Transverse colon (tissue), 4 donors: Measurements from ENCODE around the gene FAM98C. TPM values are rescaled to one million over a fixed set of nuclear protein-coding genes. Genes with fewer than 3 reads are reported as not detected.

ENCODE experiments used
- DNase-seq: peaks from one replicate; pipeline ENCODE4 v3.0.0-alpha.2; 2019
- H3K27ac ChIP-seq, 4 donors: fragments of 200-600 bp; sonication (generic); 2 replicates each; pipeline ENCODE4 v1.5.1; 2016 to 2018; ENCODE audit warnings: inconsistent platforms in 4 of 4
- H3K27me3 ChIP-seq: fragments of 200-600 bp; sonication (generic); 2 replicates; pipeline ENCODE4 v1.5.1; 2017; ENCODE audit warnings: inconsistent platforms
- H3K36me3 ChIP-seq, 4 donors: fragments of 200-600 bp; sonication (generic); 2 replicates each; pipeline ENCODE4 v1.5.1; 2017 to 2019; ENCODE audit warnings: inconsistent platforms in 4 of 4
- H3K4me1 ChIP-seq, 4 donors: fragments of 200-600 bp; sonication (generic); 2 replicates each; pipeline ENCODE4 v1.5.1; 2017 to 2020; ENCODE audit warnings: inconsistent platforms in 4 of 4
- H3K4me3 ChIP-seq, 4 donors: fragments of 200-600 bp; sonication (generic); 1 replicate in 1 of 4; 2 replicates in 3 of 4; pipeline versions ENCODE4 v1.5.1 to v1.6.1; 2017 to 2019; ENCODE audit warnings: inconsistent platforms in 4 of 4
- H3K9me3 ChIP-seq, 2 donors: fragments of 200-600 bp; sonication (generic); 2 replicates each; pipeline ENCODE4 v1.5.1; 2017 to 2019; ENCODE audit warnings: inconsistent platforms in 2 of 2
- CTCF ChIP-seq, 5 experiments: fragments of 200-600 bp in 3 of 5; fragments of 450-650 bp in 2 of 5; sonication (generic) in 3 of 5; IDR thresholded peaks; 1 replicate in 2 of 5; 2 replicates in 3 of 5; pipeline ENCODE4 v1.5.1; 2016 to 2017; ENCODE audit warnings: antibody characterized with exemption in 5 of 5, inconsistent platforms in 3 of 5, mild to moderate bottlenecking in 2 of 5, moderate library complexity in 1 of 5
- EP300 ChIP-seq: sonication (generic); formaldehyde crosslinking; IDR thresholded peaks from one replicate; pipeline ENCODE4 v1.6.1; 2017; ENCODE audit warnings: antibody characterized with exemption, low read depth
- POLR2A ChIP-seq: fragments of 450-650 bp; IDR thresholded peaks from one replicate; pipeline ENCODE4 v1.6.1; 2016; ENCODE audit warnings: antibody characterized with exemption, mild to moderate bottlenecking, moderate library complexity
- POLR2AphosphoS5 ChIP-seq, 3 donors: sonication (generic); formaldehyde crosslinking; IDR thresholded peaks; one replicate each; pipeline ENCODE4 v1.6.1; 2016; ENCODE audit warnings: antibody characterized with exemption in 3 of 3
- WGBS, 2 donors: methylation state at CpG; one replicate each; pipeline ENCODE4 v1.1.5; 2018; ENCODE audit warnings: low coverage in 1 of 2; 5-methylcytosine and 5-hydroxymethylcytosine counted together
- in situ Hi-C, 4 donors: fragments of 200-750 bp; cut with MboI; loops; one replicate each; pipeline versions ENCODE4 v1.15.0 to v1.15.1; 2017; ENCODE audit warnings: low sequenced_read_pairs in 3 of 4, low pct_ligation_motif_present in 1 of 4, low pct_unique_long_range_greater_than_20kb in 1 of 4
- intact Hi-C: fragments of 100-400 bp; cut with DNase I; formaldehyde crosslinking; loops from one replicate; pipeline ENCODE4 v1.15.1; 2023; ENCODE audit warnings: low total_unique reads
- total RNA-seq, 4 donors: library from RNA; depleted of rRNA; stranded (reverse); fragments of >200 nt; gene quantifications; one replicate each; pipeline ENCODE4 v1.1.0, GENCODE V29; 2016

Gene FAM98C
- total RNA-seq, 4 donors from 2014 or later, result 34.0 to 102 (median 41.2) TPM

- no peak overlapping the region for H3K4me3 ChIP-seq
- H3K4me1 ChIP-seq, result no peaks in the 10 kb centered on the region
- no peak overlapping the region for H3K27ac ChIP-seq
- H3K9me3 ChIP-seq, result no peaks in the 10 kb centered on the region
- WGBS, 2 donors, result 54 to 63% methylated on average over 8 to 14 of the region's 14 CpGs
- intact Hi-C loops, result no loop called here
- DNase-seq, result no peak
- H3K36me3 ChIP-seq, result no peaks in the 10 kb centered on the region
- TF ChIP-seq CTCF (IDR thresholded peaks at IDR 0.05) (no peak), POLR2AphosphoS5 (IDR thresholded peaks at IDR 0.05) (no peak), EP300 (no peak), POLR2A (no peak)
- peaks cover 34% of the 10 kb centered on the region for H3K27me3 ChIP-seq
- in situ Hi-C loops, result no loop called here
Observed at GRCh38 chr19:38429055-38429810, 26.3 kb downstream of the FAM98C start.

DNA sequence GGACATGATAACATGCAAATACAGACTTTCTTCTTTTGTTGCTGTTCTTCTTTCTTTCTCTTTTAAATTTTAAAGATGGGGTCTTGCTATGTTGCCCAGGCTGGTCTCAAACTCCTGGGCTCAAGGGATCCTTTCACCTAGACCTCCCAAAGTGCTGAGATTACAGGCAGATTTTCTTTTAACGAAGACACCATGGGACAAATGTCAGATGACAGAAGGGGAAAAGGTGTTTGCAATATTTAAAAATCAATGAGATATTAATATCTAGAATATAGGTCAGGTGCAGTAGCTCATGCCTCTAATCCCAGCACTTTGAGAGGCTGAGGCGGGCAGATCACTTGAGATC, 26.9 kb downstream of the FAM98C start:
- H3K9me3 ChIP-seq, result no peaks in the 10 kb centered on the region
- H3K27ac ChIP-seq, result no peak overlapping the region
- intact Hi-C loops, result no loop called here
- H3K4me1 ChIP-seq, result no peaks in the 10 kb centered on the region
- no peak for TF ChIP-seq POLR2AphosphoS5 (IDR thresholded peaks at IDR 0.05)
- TF ChIP-seq EP300, result no peak
- no peak for TF ChIP-seq CTCF (IDR thresholded peaks at IDR 0.05)
- no peak for TF ChIP-seq POLR2A
- in situ Hi-C loops, result no loop called here
- no peaks in the 10 kb centered on the region for H3K36me3 ChIP-seq
- DNase-seq, result no peak
- H3K4me3 ChIP-seq, result no peak overlapping the region
- 83 to 89% methylated on average over 1 to 2 of the region's 2 CpGs for WGBS, 2 donors
- H3K27me3 ChIP-seq, result peaks cover 40% of the 10 kb centered on the region

GRCh38 chr19:38430931-38431330, 28.0 kb downstream of the FAM98C start:
- H3K4me1 ChIP-seq, result no peaks in the 10 kb centered on the region
- in situ Hi-C loops (no loop called here), intact Hi-C loops (no loop called here)
- no peak overlapping the region for H3K27ac ChIP-seq
- H3K4me3 ChIP-seq, result no peak overlapping the region
- DNase-seq, result no peak
- no peaks in the 10 kb centered on the region for H3K9me3 ChIP-seq
- no peaks in the 10 kb centered on the region for H3K36me3 ChIP-seq
- H3K27me3 ChIP-seq, result peaks cover 45% of the 10 kb centered on the region
- 72 to 100% methylated on average over 3 to 7 of the region's 7 CpGs for WGBS, 2 donors
- TF ChIP-seq CTCF (IDR thresholded peaks at IDR 0.05) (no peak), POLR2AphosphoS5 (IDR thresholded peaks at IDR 0.05) (no peak), EP300 (no peak), POLR2A (no peak)

GRCh38 chr19:38433268-38433733, 30.4 kb downstream of the FAM98C start, which contains the start of gene RYR1:
Gene RYR1, plus strand, starts transcription at chr19:38433691. Its CDS starts 139 bp downstream, at chr19:38433830.
- intact Hi-C loops (no loop called here), in situ Hi-C loops (no loop called here)
- Histone ChIP-seq H3K27ac (no peak within 1 kb of the TSS), H3K36me3 (no peaks in the 10 kb centered on the region), H3K9me3 (no peaks in the 10 kb centered on the region), H3K4me1 (no peaks in the 10 kb centered on the region), H3K27me3 (peaks cover 45% of the 10 kb centered on the region), H3K4me3 (peak within 1 kb of the TSS in 1 of 4 donors; percentile 7)
- peak; percentile 40 for DNase-seq
- no peak for TF ChIP-seq EP300
- TF ChIP-seq POLR2AphosphoS5 (IDR thresholded peaks at IDR 0.05), result no peak
- no peak for TF ChIP-seq CTCF (IDR thresholded peaks at IDR 0.05)
- no peak for TF ChIP-seq POLR2A
- WGBS, 2 donors, result 26% methylated on average over 14 of the region's 20 CpGs; no CpG with 5 or more reads in 1 of the 2 donors
